Endothelial cell of umbilical vein (primary cell): ENCODE measurements around the gene MPL. TPM values are rescaled to one million over a fixed set of nuclear protein-coding genes. Genes with fewer than 3 reads are reported as not detected.

Experiments used
- BruUV-seq: library from RNA; stranded (reverse); fragments of 400-500 nt; replicated peaks from 2 replicates; lab custom pipeline; 2021; lab: Mats Ljungman, UMichigan
- CTCF ChIA-PET: fragments of 300-600, 350-600 bp; sonication (Branson Sonifier 250); formaldehyde crosslinking; loops from one replicate; lab custom pipeline; 2021; ENCODE audit warnings: antibody characterized with exemption, inconsistent platforms; lab: Charles Lee
- POLR2A ChIA-PET: fragments of 300-600, 350-600 bp; sonication (Branson Sonifier 250); formaldehyde crosslinking; loops from one replicate; lab custom pipeline; 2021; ENCODE audit warnings: antibody characterized with exemption, inconsistent platforms; lab: Charles Lee
- DNase-seq: peaks from one replicate; pipeline ENCODE4 v3.0.0-alpha.2; 2011; ENCODE audit warnings: low read depth, low spot score
- FAIRE-seq: peaks from 2 replicates; lab custom pipeline; 2011; peaks lifted over from hg19 to GRCh38; lab: Jason Lieb, UNC
- H2AFZ ChIP-seq: 2 replicates; pipeline ENCODE4 v1.6.0; 2012; ENCODE audit warnings: low read depth, low read length, control low read depth, inconsistent platforms
- H3K27ac ChIP-seq: 2 replicates; pipeline ENCODE4 v1.5.1; 2011; ENCODE audit warnings: low read depth, mild to moderate bottlenecking, control low read depth, low read length, moderate library complexity; ENCODE audit not compliant: insufficient read depth
- H3K27me3 ChIP-seq, 2 experiments: 2 replicates each; pipeline versions ENCODE4 v1.6.0 to v1.6.1; 2011; ENCODE audit warnings: low read length in 2 of 2, mixed read lengths in 1 of 2; ENCODE audit not compliant: control insufficient read depth in 2 of 2, insufficient read depth in 2 of 2
- H3K36me3 ChIP-seq, 2 experiments: 2 replicates in 1 of 2; 3 replicates in 1 of 2; pipeline ENCODE4 v1.5.1; 2011; ENCODE audit warnings: low read length in 2 of 2, mild to moderate bottlenecking in 1 of 2, moderate library complexity in 1 of 2; ENCODE audit not compliant: control insufficient read depth in 2 of 2, insufficient read depth in 2 of 2; ENCODE audit errors: extremely low read depth in 1 of 2
- H3K4me1 ChIP-seq: 3 replicates; pipeline ENCODE4 v1.5.1; 2011; ENCODE audit warnings: mild to moderate bottlenecking, low read length; ENCODE audit not compliant: control insufficient read depth, insufficient read depth; ENCODE audit errors: extremely low read depth
- H3K4me2 ChIP-seq: 2 replicates; pipeline ENCODE4 v1.6.1; 2011; ENCODE audit warnings: low read length, control low read depth, mixed read lengths; ENCODE audit not compliant: insufficient read depth
- H3K4me3 ChIP-seq, 3 experiments: fragments of 200-600 bp in 1 of 3; sonication (generic), shearing (Covaris generic) in 1 of 3; replicated peaks in 1 of 3; 2 replicates each; pipeline ENCODE4 v1.5.1; 2011 to 2016; ENCODE audit warnings: control low read depth in 3 of 3, low read length in 3 of 3, mild to moderate bottlenecking in 2 of 3, inconsistent platforms in 1 of 3, low read depth in 1 of 3, moderate library complexity in 1 of 3; ENCODE audit not compliant: insufficient read depth in 1 of 3
- H3K79me2 ChIP-seq: 2 replicates; pipeline ENCODE4 v1.6.0; 2012; ENCODE audit warnings: low read length, inconsistent platforms; ENCODE audit not compliant: control insufficient read depth, insufficient read depth
- H3K9ac ChIP-seq: replicated peaks from 2 replicates; pipeline ENCODE3; 2011; ENCODE audit warnings: low read length, control low read depth; ENCODE audit not compliant: insufficient read depth; ENCODE audit errors: extremely low read depth
- H3K9me1 ChIP-seq: replicated peaks from 3 replicates; pipeline ENCODE4 v1.6.0; 2011; ENCODE audit warnings: mild to moderate bottlenecking, low read length; ENCODE audit not compliant: control insufficient read depth, insufficient read depth; ENCODE audit errors: extremely low read depth
- H3K9me3 ChIP-seq: replicated peaks from 2 replicates; pipeline ENCODE4 v1.5.1; 2012; ENCODE audit warnings: low read length, inconsistent platforms; ENCODE audit not compliant: control insufficient read depth, insufficient read depth
- H4K20me1 ChIP-seq: replicated peaks from 2 replicates; pipeline ENCODE3; 2011; ENCODE audit warnings: mild to moderate bottlenecking, low read length; ENCODE audit not compliant: control insufficient read depth, insufficient read depth; ENCODE audit errors: extremely low read depth
- EZH2 ChIP-seq: IDR thresholded peaks from 2 replicates; pipeline ENCODE4 v1.6.1; 2012; ENCODE audit warnings: borderline replicate concordance, low read depth, mild to moderate bottlenecking, moderate library complexity, low read length, inconsistent platforms; ENCODE audit not compliant: severe bottlenecking
- FOS ChIP-seq: IDR thresholded peaks from 2 replicates; pipeline ENCODE4 v1.6.1; 2011; ENCODE audit warnings: mild to moderate bottlenecking, low read length, moderate library complexity, borderline replicate concordance; ENCODE audit not compliant: insufficient read depth
- JUN ChIP-seq: IDR thresholded peaks from 2 replicates; pipeline ENCODE4 v1.6.1; 2011; ENCODE audit warnings: borderline replicate concordance, low read depth; ENCODE audit not compliant: insufficient read length, insufficient read depth
- MYC ChIP-seq: IDR thresholded peaks from one replicate; pipeline ENCODE4 v1.6.1; 2011; ENCODE audit warnings: mild to moderate bottlenecking, low read depth, low read length
- POLR2A ChIP-seq: IDR thresholded peaks from 2 replicates; pipeline ENCODE4 v1.6.1; 2012; ENCODE audit warnings: low read depth, mild to moderate bottlenecking, control low read depth, low read length
- dilution Hi-C: fragments of 300-500 bp; cut with MboI; formaldehyde crosslinking; loops from one replicate; pipeline ENCODE4 v1.15.0; 2019; ENCODE audit warnings: low sequenced_read_pairs; ENCODE audit not compliant: extremely low pct_ligation_motif_present
- intact Hi-C: fragments of 100-400 bp; cut with micrococcal nuclease; formaldehyde crosslinking; loops from one replicate; pipeline ENCODE4 v1.10.0; 2022
- polyA plus RNA-seq, 4 experiments: library from polyadenylated mRNA; depleted of rRNA in 3 of 4; stranded (reverse) in 3 of 4; unstranded in 1 of 4; fragments of >200 nt; gene quantifications; 2 replicates each; pipeline versions ENCODE4 v1.2.1 to v1.2.3, GENCODE V29; 2011 to 2012; ENCODE audit warnings: missing spikeins in 1 of 4
- total RNA-seq: library from RNA; stranded (reverse); gene quantifications from 2 replicates; pipeline ENCODE4 v1.2.3, GENCODE V29; 2021
- TF ChIP-seq, protein P1 (sequence below): IDR thresholded peaks from 2 replicates; pipeline ENCODE4 v1.6.1; 2011; ENCODE audit not compliant: insufficient read depth, insufficient read length
- TF ChIP-seq, protein P2 (sequence below), 2 donors: IDR thresholded peaks; 1 replicate in 1 of 2; 2 replicates in 1 of 2; pipeline ENCODE4 v1.5.1; 2011; ENCODE audit warnings: low read length in 2 of 2, mild to moderate bottlenecking in 2 of 2, moderate library complexity in 2 of 2, control low read depth in 1 of 2, inconsistent platforms in 1 of 2, low read depth in 1 of 2; ENCODE audit not compliant: insufficient read depth in 1 of 2; ENCODE audit errors: extremely low read depth in 1 of 2

Gene MPL
- total and polyA plus RNA-seq, 2 donors (not counting 3 experiments of a cell fraction or from before 2014, with no cell fraction given): 0.14 to 0.24 TPM

DNA sequence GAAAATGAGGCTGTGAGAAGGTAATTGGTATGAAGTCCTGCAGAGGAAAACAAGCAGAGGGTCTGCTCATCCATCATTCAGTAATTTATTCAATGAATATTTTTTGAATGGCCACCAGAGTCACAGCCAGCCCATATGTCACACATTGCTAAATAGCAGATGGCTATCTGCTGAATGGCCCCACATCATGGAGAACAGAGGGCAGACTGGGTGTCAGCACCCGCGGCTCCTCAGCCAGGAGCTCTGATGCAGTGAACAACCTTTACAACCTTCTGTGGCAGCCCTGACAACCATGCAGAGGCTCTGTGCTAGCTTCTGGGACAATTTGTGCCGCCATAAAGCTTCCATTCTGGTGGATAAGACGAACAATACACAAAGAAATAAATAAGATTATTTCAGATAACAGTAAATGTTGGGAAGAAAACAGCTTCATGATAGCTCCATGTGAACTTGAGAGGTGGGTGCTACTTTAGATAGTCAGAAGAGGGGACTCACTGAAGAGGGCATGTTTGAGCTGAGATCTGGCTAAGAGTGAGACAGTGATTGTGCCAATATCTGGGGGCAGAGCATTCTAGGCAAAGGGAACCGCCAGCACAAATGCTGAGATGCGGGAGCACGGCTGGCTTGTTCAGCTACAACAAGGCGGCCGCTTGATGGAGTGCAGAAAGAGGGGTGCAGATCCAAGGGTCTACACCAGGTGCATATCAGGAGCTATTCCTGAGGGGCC lies 49.4 kb upstream of the MPL start:
- H4K20me1 ChIP-seq: no peaks in the 10 kb centered on the region
- no peak overlapping the region for H3K4me3 ChIP-seq
- H3K27ac ChIP-seq: no peak overlapping the region
- H3K27me3 ChIP-seq: peaks cover 2 to 5% of the 10 kb centered on the region in 2 experiments
- no peaks in the 10 kb centered on the region for H3K79me2 ChIP-seq
- no peak for FAIRE-seq
- H3K9me1 ChIP-seq: no peaks in the 10 kb centered on the region
- no peak overlapping the region for H3K4me2 ChIP-seq
- H2AFZ ChIP-seq: no peak overlapping the region
- H3K9ac ChIP-seq: no peak overlapping the region
- BruUV-seq: no TSS peak
- ChIA-PET POLR2A (no interaction called here), CTCF (interaction anchor here (0.8 to 1.4 kb wide), 4 partner anchors 9 to 126 kb away, joined by 3 to 5 read pairs (median 4); no protein-coding TSS in a partner anchor)
- TF ChIP-seq, protein P1, sequence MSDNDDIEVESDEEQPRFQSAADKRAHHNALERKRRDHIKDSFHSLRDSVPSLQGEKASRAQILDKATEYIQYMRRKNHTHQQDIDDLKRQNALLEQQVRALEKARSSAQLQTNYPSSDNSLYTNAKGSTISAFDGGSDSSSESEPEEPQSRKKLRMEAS: no peak
- no peak for TF ChIP-seq POLR2A
- no peak for TF ChIP-seq MYC
- TF ChIP-seq FOS: no peak
- TF ChIP-seq JUN: no peak
- no peak for TF ChIP-seq EZH2
- TF ChIP-seq, protein P2, sequence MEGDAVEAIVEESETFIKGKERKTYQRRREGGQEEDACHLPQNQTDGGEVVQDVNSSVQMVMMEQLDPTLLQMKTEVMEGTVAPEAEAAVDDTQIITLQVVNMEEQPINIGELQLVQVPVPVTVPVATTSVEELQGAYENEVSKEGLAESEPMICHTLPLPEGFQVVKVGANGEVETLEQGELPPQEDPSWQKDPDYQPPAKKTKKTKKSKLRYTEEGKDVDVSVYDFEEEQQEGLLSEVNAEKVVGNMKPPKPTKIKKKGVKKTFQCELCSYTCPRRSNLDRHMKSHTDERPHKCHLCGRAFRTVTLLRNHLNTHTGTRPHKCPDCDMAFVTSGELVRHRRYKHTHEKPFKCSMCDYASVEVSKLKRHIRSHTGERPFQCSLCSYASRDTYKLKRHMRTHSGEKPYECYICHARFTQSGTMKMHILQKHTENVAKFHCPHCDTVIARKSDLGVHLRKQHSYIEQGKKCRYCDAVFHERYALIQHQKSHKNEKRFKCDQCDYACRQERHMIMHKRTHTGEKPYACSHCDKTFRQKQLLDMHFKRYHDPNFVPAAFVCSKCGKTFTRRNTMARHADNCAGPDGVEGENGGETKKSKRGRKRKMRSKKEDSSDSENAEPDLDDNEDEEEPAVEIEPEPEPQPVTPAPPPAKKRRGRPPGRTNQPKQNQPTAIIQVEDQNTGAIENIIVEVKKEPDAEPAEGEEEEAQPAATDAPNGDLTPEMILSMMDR (IDR thresholded peaks at IDR 0.05; ENCODE audit: extremely low read depth in 1 of 2, insufficient read depth in 1 of 2, low read depth in 1 of 2, low read length in 2 of 2): no peak
- H3K4me1 ChIP-seq: no peaks in the 10 kb centered on the region
- intact Hi-C loops: no loop called here
- dilution Hi-C loops: no loop called here
- H3K36me3 ChIP-seq: no peaks in the 10 kb centered on the region
- H3K9me3 ChIP-seq: no peaks in the 10 kb centered on the region
- DNase-seq: no peak
